Muscle of arm (tissue), 12 donors: ENCODE data around the gene MIEF1. TPM values are rescaled to one million over a fixed set of nuclear protein-coding genes. Genes with fewer than 3 reads are reported as not detected.

Source experiments
- DNase-seq: peaks from one replicate; pipeline ENCODE4 v3.0.0-alpha.2; 2013
- polyA plus RNA-seq, 12 donors: library from polyadenylated mRNA; unstranded; fragments of 120-200 nt; gene quantifications; one replicate each; pipeline ENCODE4 v1.2.1, GENCODE V29; 2013; ENCODE audit not compliant: insufficient read length in 12 of 12

Gene MIEF1
- polyA plus RNA-seq, 12 donors, result 13.6 to 31.2 (median 17.8) TPM; not detected in 1

DNA sequence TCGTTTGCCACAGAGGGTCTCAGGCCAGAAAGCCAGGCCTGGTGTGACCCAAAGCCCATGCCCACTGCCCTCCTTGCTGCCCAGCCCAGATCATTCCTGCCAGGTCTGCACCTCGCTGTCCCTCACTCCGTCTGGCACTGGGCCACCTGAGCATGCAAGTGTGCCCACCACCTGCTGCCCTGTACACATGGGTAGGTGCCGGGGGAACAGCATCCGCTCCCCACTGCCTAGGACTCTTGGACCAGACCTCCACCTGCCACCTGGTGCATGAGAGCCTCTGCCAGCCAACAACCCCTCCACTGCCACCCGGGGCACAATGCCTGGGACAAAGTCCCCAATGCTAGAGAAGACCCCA lies 32.8 kb upstream of the MIEF1 start:
- DNase-seq, result no peak

DNA sequence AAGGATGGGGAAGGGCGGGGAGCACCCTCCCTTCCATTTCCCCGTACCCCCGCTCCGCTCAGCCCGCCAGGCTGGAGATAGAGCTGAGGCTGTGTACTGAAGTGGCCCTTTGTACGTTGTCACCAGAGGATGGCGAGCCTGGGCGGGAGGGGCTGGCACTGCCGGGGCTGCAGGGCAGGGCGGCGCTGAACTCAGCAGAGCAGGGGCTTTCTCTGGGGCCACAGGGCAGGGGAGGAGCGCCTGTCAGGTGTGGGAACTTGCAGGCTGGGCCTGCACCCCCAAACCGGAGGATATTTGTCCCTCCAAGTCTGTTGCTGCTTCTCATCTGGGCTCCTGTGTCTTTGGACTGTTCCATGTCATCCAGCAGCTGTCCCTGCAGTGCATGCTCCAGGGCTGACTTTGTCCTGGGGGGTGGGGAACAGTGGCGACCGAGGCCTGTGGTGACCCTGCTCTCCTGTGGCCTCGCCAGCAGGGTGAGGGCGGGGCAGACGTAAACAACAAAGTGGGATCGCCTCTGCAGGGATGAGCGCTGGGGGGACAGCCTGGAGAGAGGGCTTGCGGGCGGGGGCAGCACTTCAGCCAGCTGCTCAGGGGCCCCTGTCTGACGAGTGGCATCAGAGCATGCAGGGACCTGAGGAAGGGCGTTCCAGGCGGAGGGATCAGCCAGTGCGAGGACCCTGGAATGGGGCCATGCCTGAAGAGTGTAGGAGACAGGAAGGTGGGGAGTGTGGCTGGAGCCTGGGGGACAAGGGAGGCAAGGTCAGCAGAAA lies 32.2 kb upstream of the MIEF1 start:
- DNase-seq, result no peak

GRCh38 chr22:39470451-39471291 lies 31.4 kb upstream of the MIEF1 start:
- DNase-seq, result no peak

DNA sequence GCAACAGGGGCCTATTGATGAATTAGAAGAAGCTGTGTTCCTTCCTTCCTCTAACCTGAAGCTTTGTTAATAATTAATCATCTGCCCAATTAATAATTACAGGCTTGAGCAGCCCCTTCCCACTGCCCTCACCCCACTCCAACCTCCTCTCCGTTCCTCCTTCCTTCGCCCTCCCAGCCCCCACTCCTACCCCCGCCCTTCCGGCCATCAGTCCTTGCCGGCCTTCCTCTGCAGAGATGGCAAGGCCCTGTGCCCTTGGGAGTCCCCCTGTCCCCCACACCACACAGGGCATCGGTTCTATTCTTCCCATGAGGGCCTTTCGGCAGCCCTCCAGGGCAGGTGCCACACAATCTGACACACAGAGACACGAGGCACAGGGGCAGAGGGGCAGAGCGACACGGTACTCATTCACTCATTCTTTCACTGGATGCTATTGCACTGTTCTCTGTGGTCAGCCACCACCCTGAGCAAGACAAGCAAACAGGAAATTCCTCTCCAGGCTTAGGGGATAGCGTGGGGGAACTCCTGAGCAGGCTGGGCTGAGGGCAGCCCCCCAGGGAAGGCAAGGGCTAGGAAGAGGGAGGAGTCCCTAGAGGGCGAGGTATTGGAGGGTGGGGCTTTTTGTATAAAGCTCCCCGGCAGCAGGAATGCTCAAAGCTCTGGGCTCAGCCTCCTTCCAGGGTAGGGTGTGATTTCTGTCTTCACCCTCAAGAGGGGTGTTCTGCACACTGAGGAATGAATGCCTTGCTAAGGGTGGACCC lies 30.5 kb upstream of the MIEF1 start:
- DNase-seq, result no peak

- DNase-seq, result no peak
Measured at GRCh38 chr22:39472570-39473556, 29.2 kb upstream of the MIEF1 start.

- no peak for DNase-seq
Measured at GRCh38 chr22:39473851-39474250, 28.2 kb upstream of the MIEF1 start.

GRCh38 chr22:39474351-39475111 lies 27.6 kb upstream of the MIEF1 start:
- no peak for DNase-seq

GRCh38 chr22:39475337-39475736 lies 26.8 kb upstream of the MIEF1 start:
- no peak for DNase-seq

DNA sequence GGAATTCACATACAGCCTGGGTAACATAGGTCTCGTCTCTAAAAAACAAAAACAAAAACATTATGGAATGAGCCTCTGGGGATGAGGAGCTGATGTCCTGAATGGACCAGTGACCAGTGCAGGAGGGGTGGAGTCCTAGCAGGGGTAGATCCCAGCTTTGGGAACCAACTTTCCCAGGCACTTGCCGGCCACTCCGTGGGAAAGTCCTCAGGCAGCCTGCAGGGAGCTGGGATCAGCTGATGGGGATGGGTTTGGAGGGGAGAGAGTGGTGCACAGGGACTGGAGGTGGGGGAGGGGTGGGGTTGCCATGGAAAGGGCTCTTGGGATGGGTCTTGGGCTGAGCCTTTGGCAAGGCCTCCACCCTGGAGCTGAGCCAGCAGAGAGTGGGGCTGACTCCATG lies 26.2 kb upstream of the MIEF1 start:
- DNase-seq, result no peak

GRCh38 chr22:39476664-39477063 lies 25.4 kb upstream of the MIEF1 start:
- no peak for DNase-seq

DNA sequence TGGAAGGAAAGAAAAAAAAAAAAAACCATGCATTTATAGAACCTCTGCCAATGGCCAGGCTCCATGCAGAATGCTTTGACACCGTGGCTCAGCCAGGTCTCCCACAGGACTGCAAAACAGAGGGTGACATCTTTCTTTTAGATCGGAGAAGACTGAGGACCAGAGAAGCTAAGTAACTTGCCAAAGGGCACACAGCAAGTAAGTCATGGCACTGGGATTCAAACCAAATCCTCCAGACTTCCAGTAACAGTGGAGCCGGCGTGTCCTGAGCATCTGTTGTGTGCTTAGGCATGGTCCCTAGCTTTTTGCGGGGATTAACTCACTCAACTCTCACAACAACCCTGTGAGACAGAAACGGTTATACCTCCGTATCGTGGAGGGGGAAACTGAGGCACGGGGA lies 24.5 kb upstream of the MIEF1 start:
- DNase-seq, result no peak

GRCh38 chr22:39478441-39478850 lies 23.6 kb upstream of the MIEF1 start:
- DNase-seq, result no peak

GRCh38 chr22:39479254-39479653 lies 22.8 kb upstream of the MIEF1 start:
- no peak for DNase-seq

GRCh38 chr22:39480557-39480956 lies 21.5 kb upstream of the MIEF1 start:
- no peak for DNase-seq

DNA sequence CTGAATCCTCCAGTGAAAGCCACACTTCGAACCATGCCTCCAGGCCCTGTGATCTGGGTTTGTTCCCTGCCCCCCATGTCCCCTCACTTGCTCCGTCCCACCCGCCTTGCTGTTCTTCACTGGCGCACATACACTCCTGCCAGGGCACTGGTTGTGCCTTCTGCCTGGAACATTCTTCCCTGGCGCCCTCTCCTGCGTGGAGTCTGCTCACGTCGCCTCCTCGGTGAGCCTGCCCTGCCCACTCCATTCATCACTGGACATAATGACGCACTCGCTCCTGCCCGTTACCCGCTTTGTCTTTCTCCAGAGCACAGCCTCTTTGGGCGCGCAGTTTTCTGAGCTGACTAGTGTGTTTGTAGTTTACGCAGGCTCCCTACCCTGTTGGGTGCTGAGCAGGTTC lies 21.0 kb upstream of the MIEF1 start:
- DNase-seq, result no peak

DNA sequence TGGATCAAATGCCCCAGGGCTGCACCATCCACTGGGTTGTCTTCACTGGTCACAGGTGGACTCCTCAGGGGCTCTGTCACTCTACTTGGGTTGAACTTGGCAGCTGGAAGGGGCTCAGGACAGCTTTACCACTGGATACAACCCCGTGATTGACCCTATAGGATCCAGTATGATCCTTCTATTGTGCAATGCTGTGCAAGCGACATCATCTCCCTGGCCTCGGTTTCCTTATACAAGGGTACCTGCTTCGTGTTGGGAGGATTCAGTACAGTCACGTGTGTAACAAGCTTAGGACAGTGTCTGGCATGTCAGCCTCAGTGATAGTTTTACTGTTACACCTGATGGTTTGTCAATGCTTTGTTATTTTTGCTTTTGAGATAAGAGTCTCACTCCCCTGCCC lies 20.5 kb upstream of the MIEF1 start:
- DNase-seq, result no peak

- DNase-seq, result no peak
Measured at GRCh38 chr22:39482768-39483167, 19.3 kb upstream of the MIEF1 start.

- no peak for DNase-seq
Measured at GRCh38 chr22:39486951-39487825, 14.9 kb upstream of the MIEF1 start.

- DNase-seq, result no peak
Measured at GRCh38 chr22:39487826-39488520, 14.1 kb upstream of the MIEF1 start.
